ENCODE measurements around the gene ZNF117.
"Not testable (repeated sequence)": the region's sequence is repeated elsewhere in the genome, so short reads cannot be mapped to it uniquely, and the experiment has no call there.

Gene ZNF117

GRCh38 chr7:65020978-65021377 is 30.1 kb upstream of the ZNF117 start:
- ATAC-seq, result not testable (repeated sequence)

GRCh38 chr7:65009881-65010280 is 19.0 kb upstream of the ZNF117 start:
- ATAC-seq, result not testable (repeated sequence)

- not testable (repeated sequence) for ATAC-seq
Observed at GRCh38 chr7:65009394-65009793, 18.6 kb upstream of the ZNF117 start.

GRCh38 chr7:65007036-65007435 is 16.2 kb upstream of the ZNF117 start:
- peak; percentile 2; the same call in 1 of the 3 replicates for ATAC-seq

GRCh38 chr7:65006094-65006992 is 15.5 kb upstream of the ZNF117 start, which contains the start of gene ERV3-1:
Gene ERV3-1 (minus strand): TSS chr7:65006687. CDS start chr7:64993026, 13,661 bp downstream.
- peak; percentile 99 for ATAC-seq
- TF ChIP-seq ZNF565 (CRISPR knock-in tag; conservative IDR thresholded peaks at IDR 0.05; ENCODE audit: low read depth) (no peak), TCF4 (CRISPR knock-in tag; IDR thresholded peaks at IDR 0.05; ENCODE audit: borderline replicate concordance) (no peak), ZFP3 (CRISPR knock-in tag; IDR thresholded peaks at IDR 0.05) (0 out of 2 replicates have a peak, but pooled peaks have one; percentile 36), CSDC2 (CRISPR knock-in tag; IDR thresholded peaks at IDR 0.05) (no peak; the same call in 1 of the 2 replicates), ISL1 (CRISPR knock-in tag; IDR thresholded peaks at IDR 0.05) (no peak)

- no peak for ATAC-seq
- TF ChIP-seq ARNTL (CRISPR knock-in tag; IDR thresholded peaks at IDR 0.05; ENCODE audit: borderline replicate concordance, low read depth) (no peak), TOX (CRISPR knock-in tag; IDR thresholded peaks at IDR 0.05; ENCODE audit: borderline replicate concordance) (no peak), CSDC2 (CRISPR knock-in tag; IDR thresholded peaks at IDR 0.05) (no peak), ZFP30 (CRISPR knock-in tag; IDR thresholded peaks at IDR 0.05) (no peak)
Observed at GRCh38 chr7:65004575-65004974, 13.7 kb upstream of the ZNF117 start.

GRCh38 chr7:65002972-65003585 is 12.2 kb upstream of the ZNF117 start:
- TF ChIP-seq GLIS3 (CRISPR knock-in tag; IDR thresholded peaks at IDR 0.05) (no peak), BACH2 (CRISPR knock-in tag; IDR thresholded peaks at IDR 0.05; ENCODE audit: borderline replicate concordance) (no peak), ZFP3 (CRISPR knock-in tag; IDR thresholded peaks at IDR 0.05) (no peak)
- ATAC-seq, result no peak

GRCh38 chr7:65001291-65001814 is 10.5 kb upstream of the ZNF117 start:
- no peak for ATAC-seq
- no peak for TF ChIP-seq BACH2 (CRISPR knock-in tag; IDR thresholded peaks at IDR 0.05; ENCODE audit: borderline replicate concordance)
- TF ChIP-seq ZNF8 (CRISPR knock-in tag; IDR thresholded peaks at IDR 0.05), result no peak
- TF ChIP-seq ZFP30 (CRISPR knock-in tag; IDR thresholded peaks at IDR 0.05), result no peak
- no peak for TF ChIP-seq ZC3H10 (CRISPR knock-in tag; IDR thresholded peaks at IDR 0.05)
- no peak for TF ChIP-seq SNAI2 (CRISPR knock-in tag; IDR thresholded peaks at IDR 0.05)
- no peak for TF ChIP-seq PPARA (CRISPR knock-in tag; IDR thresholded peaks at IDR 0.05; ENCODE audit: borderline replicate concordance)
- no peak for TF ChIP-seq ZNF70 (CRISPR knock-in tag; IDR thresholded peaks at IDR 0.05)
- no peak for TF ChIP-seq ARNTL (CRISPR knock-in tag; IDR thresholded peaks at IDR 0.05; ENCODE audit: borderline replicate concordance, low read depth)
- no peak for TF ChIP-seq RARB (CRISPR knock-in tag; IDR thresholded peaks at IDR 0.05)
- TF ChIP-seq ZFP3 (CRISPR knock-in tag; IDR thresholded peaks at IDR 0.05), result no peak
- no peak for TF ChIP-seq GLIS3 (CRISPR knock-in tag; IDR thresholded peaks at IDR 0.05)
- TF ChIP-seq CSDC2 (CRISPR knock-in tag; IDR thresholded peaks at IDR 0.05), result no peak
- TF ChIP-seq CSRNP3 (CRISPR knock-in tag; IDR thresholded peaks at IDR 0.05), result no peak
- no peak for TF ChIP-seq TOX (CRISPR knock-in tag; IDR thresholded peaks at IDR 0.05; ENCODE audit: borderline replicate concordance)
- no peak for TF ChIP-seq OSR1 (CRISPR knock-in tag; IDR thresholded peaks at IDR 0.05)
- TF ChIP-seq TSHZ2 (CRISPR knock-in tag; IDR thresholded peaks at IDR 0.05), result no peak
- no peak for TF ChIP-seq POU6F1 (CRISPR knock-in tag; IDR thresholded peaks at IDR 0.05; ENCODE audit: borderline replicate concordance, low read depth)
- no peak for TF ChIP-seq CREB5 (CRISPR knock-in tag; IDR thresholded peaks at IDR 0.05; ENCODE audit: low read depth)
- no peak for TF ChIP-seq ISL1 (CRISPR knock-in tag; IDR thresholded peaks at IDR 0.05)

All from SK-N-SH treated with all-trans-retinoic acid at 6 μM for 48 hours (cell line).